HG03342 (cell line): ENCODE results near the gene IGF2R.
A peak's percentile ranks its signal among the peaks of the same experiment; 100 is the strongest.
"Not testable (repeated sequence)": the region's sequence is repeated elsewhere in the genome, so short reads cannot be mapped to it uniquely, and the experiment has no call there.

Experiments
- ATAC-seq: cut with Tn5 transposase; IDR thresholded peaks from one replicate; pipeline ENCODE4 v1.9.1; 2021; ENCODE audit warnings: mild to moderate bottlenecking, moderate library complexity; ENCODE audit not compliant: unreplicated experiment

IGF2R gene

DNA sequence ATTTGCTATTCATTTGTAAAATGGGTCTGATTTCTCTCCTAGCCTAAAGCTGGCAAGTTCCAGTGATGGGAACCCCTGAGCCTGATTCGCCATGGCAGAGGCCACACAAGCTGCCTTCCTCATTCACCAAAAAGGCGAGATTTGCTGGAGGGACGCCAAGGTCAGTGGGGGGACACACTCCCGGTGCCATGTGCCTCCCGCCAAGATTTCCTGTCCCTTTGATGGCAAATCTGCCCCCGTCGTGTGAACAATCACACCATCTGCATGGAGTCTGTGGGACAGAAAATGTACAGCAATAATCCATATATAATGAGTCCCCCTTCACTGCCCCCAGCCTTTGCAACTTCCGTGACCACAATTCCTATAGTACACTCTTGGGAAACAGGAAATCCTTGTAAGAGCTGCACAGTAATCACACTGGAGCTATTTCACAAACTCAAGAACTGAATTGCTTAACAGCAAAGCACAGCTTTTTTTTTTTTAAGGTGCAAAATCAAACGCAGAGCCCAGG lies 15.7 kb upstream of the IGF2R start:
- ATAC-seq = no peak

- ATAC-seq = no peak
These were observed 12.9 kb upstream of the IGF2R start for GRCh38 chr6:159955945-159956361.

GRCh38 chr6:159957071-159957673 lies 11.7 kb upstream of the IGF2R start:
- no peak for ATAC-seq

DNA sequence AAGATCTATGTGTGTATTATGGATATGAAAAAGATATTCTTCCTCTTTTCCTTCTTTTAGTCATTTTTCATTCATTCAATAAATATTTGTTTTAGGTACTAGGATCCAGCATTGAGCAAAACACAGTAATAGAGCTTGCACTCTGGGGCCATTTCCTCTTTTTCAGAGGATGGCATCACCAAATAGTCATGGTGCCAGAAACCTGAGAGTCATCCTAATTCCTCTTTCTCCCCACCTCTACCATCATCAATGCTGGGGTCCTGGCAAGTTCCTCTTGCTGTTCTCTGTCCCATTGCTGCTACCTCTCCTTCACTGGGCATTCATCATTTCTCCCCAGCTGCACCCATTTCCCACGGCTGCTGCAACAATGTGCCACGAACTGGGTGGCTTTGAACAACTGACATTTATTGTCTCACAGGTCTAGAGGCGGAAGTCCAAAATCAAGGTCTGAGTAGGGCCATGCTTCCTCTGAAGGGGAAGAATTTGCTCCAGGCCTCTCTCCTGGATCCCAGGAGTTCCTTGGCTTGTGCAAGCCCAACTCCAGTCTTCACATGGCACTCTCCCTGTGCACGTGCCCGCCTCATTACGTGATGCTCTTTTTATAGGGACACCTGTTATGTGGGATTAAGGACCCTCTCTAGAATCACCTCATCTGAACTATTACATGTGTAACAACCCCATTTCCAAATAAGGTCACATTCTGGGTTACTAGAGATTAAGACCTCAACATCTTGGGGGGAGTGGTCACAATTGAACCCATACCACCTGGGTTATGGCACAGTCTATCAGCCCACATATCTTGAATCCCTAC lies 9.5 kb upstream of the IGF2R start:
- ATAC-seq = peak; percentile 82

- no peak for ATAC-seq
These were observed 8.9 kb upstream of the IGF2R start for GRCh38 chr6:159959976-159960384.

GRCh38 chr6:159960485-159960884 lies 8.4 kb upstream of the IGF2R start:
- no peak for ATAC-seq

GRCh38 chr6:159961528-159961927 lies 7.4 kb upstream of the IGF2R start:
- no peak for ATAC-seq

GRCh38 chr6:159963111-159963510 lies 5.8 kb upstream of the IGF2R start:
- ATAC-seq = no peak

DNA sequence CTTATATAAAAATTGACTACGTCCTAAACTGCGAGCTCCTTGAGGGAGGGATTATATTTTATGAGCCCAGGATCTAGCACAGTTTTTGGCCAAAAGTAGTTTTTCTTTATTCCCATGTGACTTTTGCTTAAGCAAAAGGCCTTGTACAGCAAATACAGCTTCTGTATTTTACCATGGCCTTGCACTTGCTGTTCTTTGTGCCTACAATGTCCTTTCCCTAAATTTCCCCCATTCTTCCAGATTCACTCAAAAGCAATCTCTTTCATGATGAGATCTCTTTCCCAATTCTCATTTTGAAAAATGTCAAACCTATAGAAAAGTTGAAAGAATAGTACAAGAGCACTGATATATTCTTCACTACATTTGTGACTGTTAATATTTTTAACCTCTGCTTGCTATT lies 4.8 kb upstream of the IGF2R start:
- no peak for ATAC-seq

- no peak for ATAC-seq
These were observed 2.5 kb upstream of the IGF2R start for GRCh38 chr6:159966339-159966738.

DNA sequence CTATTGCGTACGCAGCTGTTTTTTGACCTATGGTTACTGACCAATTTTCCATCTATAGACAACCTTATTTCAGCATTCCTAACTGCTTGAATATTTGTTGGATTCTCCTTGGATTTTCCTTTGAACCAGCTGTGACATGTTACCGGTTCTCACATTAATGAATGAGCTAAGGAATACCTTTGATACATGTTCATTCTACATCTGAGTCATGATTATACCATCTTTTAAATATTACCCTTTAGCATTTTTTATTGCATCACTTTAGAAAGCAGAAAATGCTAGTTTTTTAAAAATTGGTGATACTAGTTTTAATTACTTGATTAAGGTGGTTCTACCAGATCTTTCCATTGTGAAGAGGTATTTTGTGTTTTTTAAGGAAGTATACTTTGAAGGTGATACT lies 1.9 kb upstream of the IGF2R start:
- no peak for ATAC-seq

DNA sequence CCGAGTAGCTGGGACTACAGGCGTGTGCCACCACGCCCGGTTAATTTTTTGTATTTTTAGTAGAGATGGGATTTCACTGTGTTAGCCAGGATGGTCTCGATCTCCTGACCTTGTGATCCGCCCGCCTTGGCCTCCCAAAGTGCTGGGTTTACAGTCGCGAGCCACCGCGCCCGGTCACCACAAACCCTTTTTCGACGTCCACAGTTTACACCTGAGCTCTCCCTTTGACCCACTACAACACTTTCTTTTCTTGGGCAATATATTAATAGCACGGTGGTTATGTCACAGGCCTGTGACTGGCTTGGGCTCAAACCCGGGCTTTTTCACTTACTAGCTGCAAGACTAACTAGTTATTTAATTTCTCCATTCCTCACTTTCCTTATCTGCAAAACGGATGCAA lies 1.3 kb upstream of the IGF2R start:
- not testable (repeated sequence) for ATAC-seq

DNA sequence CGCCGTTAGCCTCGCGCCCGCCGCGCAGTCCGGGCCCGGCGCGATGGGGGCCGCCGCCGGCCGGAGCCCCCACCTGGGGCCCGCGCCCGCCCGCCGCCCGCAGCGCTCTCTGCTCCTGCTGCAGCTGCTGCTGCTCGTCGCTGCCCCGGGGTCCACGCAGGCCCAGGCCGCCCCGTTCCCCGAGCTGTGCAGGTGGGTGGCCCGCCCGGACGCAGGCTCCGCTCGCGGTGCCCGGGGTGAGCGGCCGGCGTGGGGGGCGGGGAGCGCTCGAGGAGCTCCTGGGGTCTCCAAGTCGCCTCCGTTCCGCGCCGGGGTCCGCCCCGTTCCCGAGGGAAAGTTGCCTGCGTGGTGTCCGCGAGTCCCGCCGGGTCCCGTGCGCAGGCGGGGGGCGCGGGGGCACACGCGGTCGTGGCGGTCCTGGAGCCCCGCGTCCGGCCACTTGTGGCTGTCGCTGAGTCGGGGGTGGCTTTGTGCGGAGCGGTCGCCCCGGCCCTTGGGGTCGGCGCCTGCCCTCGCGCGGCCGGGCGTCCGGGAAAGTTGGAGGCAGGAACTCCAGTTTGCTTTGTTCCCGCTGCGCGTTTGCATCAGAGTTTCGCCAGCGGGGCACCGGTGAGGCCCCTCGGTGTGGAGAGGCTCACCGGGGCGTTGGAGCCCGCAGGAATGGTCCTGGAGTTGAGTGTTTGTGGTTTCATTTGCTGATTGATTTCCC lies 476 bp downstream of the IGF2R start:
- ATAC-seq = peak; percentile 24

GRCh38 chr6:159969921-159970320 lies 1.0 kb downstream of the IGF2R start:
- peak; percentile 30 for ATAC-seq

GRCh38 chr6:159970659-159971063 lies 1.8 kb downstream of the IGF2R start:
- no peak for ATAC-seq

- no peak for ATAC-seq
These were observed 2.7 kb downstream of the IGF2R start for GRCh38 chr6:159971341-159972178.

GRCh38 chr6:159972506-159973268 lies 3.8 kb downstream of the IGF2R start:
- no peak for ATAC-seq

DNA sequence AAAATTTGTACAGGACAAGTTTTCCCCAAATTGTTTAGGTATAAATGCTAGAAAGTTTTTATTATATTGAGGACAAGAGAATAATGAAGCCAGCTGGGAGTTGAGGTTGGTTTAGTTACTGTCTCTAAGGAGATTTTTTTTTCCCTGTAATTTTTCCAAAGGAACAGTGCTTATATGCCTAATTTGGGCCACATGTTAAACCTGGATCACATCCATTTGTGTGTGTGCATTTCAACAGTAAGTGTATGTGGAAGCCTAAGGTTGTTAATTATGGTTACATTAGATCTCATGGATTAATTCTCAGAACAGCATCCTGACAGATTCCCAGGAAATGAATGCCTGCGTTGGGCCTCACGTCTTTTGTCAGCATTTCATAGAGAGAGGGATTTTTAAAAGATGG lies 4.5 kb downstream of the IGF2R start:
- no peak for ATAC-seq

DNA sequence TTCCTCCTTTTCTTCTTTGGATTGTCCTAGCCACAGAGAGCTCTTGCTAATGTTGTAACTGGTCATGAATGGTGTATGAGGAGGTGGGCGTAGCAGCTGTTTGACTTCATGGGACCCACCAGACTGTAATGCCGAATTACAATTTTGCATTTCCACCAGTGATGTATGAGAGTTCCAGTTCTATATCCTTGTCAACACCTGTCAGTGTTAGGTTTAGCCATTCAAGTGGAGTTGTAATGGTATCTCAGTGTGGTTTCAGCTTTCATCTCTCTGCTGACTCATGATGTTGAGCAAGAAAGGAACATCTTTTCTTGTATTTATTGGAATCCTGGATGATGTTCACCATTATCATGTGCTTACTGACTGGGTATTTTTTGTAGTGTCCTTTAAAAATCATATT lies 5.1 kb downstream of the IGF2R start:
- peak; percentile 53 for ATAC-seq

DNA sequence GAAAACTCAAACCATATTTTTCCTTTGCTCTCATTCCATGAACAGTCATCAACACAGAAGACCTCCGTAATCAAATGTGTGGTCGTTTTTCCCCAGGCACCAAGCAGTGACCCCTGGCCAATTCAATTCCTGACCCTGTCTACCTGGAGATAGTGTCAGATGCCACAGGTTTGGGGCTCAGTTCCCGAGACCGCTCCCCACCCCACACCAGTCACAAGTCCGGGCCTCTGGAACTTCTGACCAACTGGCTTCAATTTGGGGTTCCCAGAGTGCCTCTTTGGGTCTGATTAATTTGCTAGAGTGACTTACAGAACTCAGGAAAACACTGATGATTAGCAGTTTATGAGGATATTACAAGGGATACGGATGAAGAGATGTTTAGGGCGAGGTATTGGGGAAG lies 6.0 kb downstream of the IGF2R start:
- ATAC-seq = no peak
